CD14-positive monocyte (primary cell): ENCODE data around the gene NME1. TPM values are rescaled to one million over a fixed set of nuclear protein-coding genes. Genes with fewer than 3 reads are reported as not detected.

Source experiments
- DNase-seq, 3 donors: peaks; one replicate each; pipeline ENCODE4 v3.0.0-alpha.2; 2011 to 2022
- H2AFZ ChIP-seq: 2 replicates; pipeline ENCODE4 v1.6.0; 2012; ENCODE audit warnings: mild to moderate bottlenecking, low read depth, low read length, inconsistent platforms; ENCODE audit not compliant: insufficient read depth, poor library complexity, severe bottlenecking
- H3K27ac ChIP-seq, 2 donors: 1 replicate in 1 of 2; 2 replicates in 1 of 2; pipeline ENCODE4 v1.5.1; 2012 to 2013; ENCODE audit warnings: low read length in 2 of 2, control low read depth in 1 of 2, inconsistent platforms in 1 of 2, low read depth in 1 of 2, mild to moderate bottlenecking in 1 of 2
- H3K27me3 ChIP-seq, 2 donors: one replicate each; pipeline versions ENCODE4 v1.6.0 to v1.6.1; 2011 to 2013; ENCODE audit warnings: low read length in 2 of 2; ENCODE audit not compliant: control insufficient read depth in 2 of 2, insufficient read depth in 2 of 2
- H3K36me3 ChIP-seq, 2 donors: replicated peaks in 1 of 2; 1 replicate in 1 of 2; 2 replicates in 1 of 2; pipeline versions ENCODE4 v1.5.1 to v1.6.1; 2012 to 2013; ENCODE audit warnings: low read length in 2 of 2, control low read depth in 1 of 2, inconsistent platforms in 1 of 2, mild to moderate bottlenecking in 1 of 2; ENCODE audit not compliant: insufficient read depth in 2 of 2, control insufficient read depth in 1 of 2
- H3K4me1 ChIP-seq, 2 donors: 1 replicate in 1 of 2; 2 replicates in 1 of 2; pipeline versions ENCODE4 v1.5.1 to v1.6.1; 2012 to 2013; ENCODE audit warnings: low read length in 2 of 2, control low read depth in 1 of 2, inconsistent platforms in 1 of 2, mild to moderate bottlenecking in 1 of 2, moderate library complexity in 1 of 2; ENCODE audit not compliant: insufficient read depth in 2 of 2, control insufficient read depth in 1 of 2
- H3K4me2 ChIP-seq: replicated peaks from 2 replicates; pipeline ENCODE3; 2012; ENCODE audit warnings: low read length, moderate library complexity, mild to moderate bottlenecking; ENCODE audit not compliant: poor library complexity, severe bottlenecking; ENCODE audit errors: extremely low read depth
- H3K4me3 ChIP-seq, 3 experiments: fragments of 200-600 bp in 1 of 3; sonication (generic) in 1 of 3; replicated peaks in 1 of 3; 1 replicate in 2 of 3; 2 replicates in 1 of 3; pipeline ENCODE4 v1.5.1; 2011 to 2013; ENCODE audit warnings: low read length in 3 of 3, mild to moderate bottlenecking in 3 of 3, control low read depth in 2 of 3, low read depth in 2 of 3, inconsistent platforms in 1 of 3, moderate library complexity in 1 of 3
- H3K79me2 ChIP-seq: 2 replicates; pipeline ENCODE4 v1.6.0; 2012; ENCODE audit warnings: mild to moderate bottlenecking, control low read depth, inconsistent platforms, low read length, moderate library complexity; ENCODE audit not compliant: insufficient read depth
- H3K9ac ChIP-seq: 2 replicates; pipeline ENCODE4 v1.6.0; 2017; ENCODE audit warnings: low read length, mild to moderate bottlenecking; ENCODE audit not compliant: insufficient read depth, poor library complexity, severe bottlenecking
- H3K9me3 ChIP-seq, 2 donors: replicated peaks in 1 of 2; 1 replicate in 1 of 2; 2 replicates in 1 of 2; pipeline versions ENCODE4 v1.5.1 to v1.6.1; 2012 to 2013; ENCODE audit warnings: low read length in 2 of 2, control low read depth in 1 of 2; ENCODE audit not compliant: control insufficient read depth in 1 of 2, insufficient read depth in 1 of 2
- H4K20me1 ChIP-seq: 2 replicates; pipeline ENCODE4 v1.6.0; 2012; ENCODE audit warnings: mild to moderate bottlenecking, low read length, control low read depth, moderate library complexity; ENCODE audit not compliant: insufficient read depth
- H3K27ac Mint-ChIP-seq, 7 donors: one replicate each; pipeline ENCODE4 v1.8.0; 2020; ENCODE audit warnings: mild to moderate bottlenecking in 7 of 7, mixed read lengths in 7 of 7, moderate library complexity in 6 of 7, inconsistent platforms in 2 of 7
- H3K27me3 Mint-ChIP-seq, 3 donors: one replicate each; pipeline ENCODE4 v1.8.0; 2021 to 2022; ENCODE audit warnings: low read depth in 3 of 3, mild to moderate bottlenecking in 3 of 3, mixed read lengths in 3 of 3, moderate library complexity in 3 of 3, inconsistent platforms in 1 of 3
- H3K36me3 Mint-ChIP-seq, 2 donors: one replicate each; pipeline ENCODE4 v1.8.0; 2020; ENCODE audit warnings: mixed read lengths in 2 of 2, inconsistent platforms in 1 of 2, mild to moderate bottlenecking in 1 of 2
- H3K4me1 Mint-ChIP-seq: one replicate; pipeline ENCODE4 v1.8.0; 2020; ENCODE audit warnings: mild to moderate bottlenecking, mixed read lengths
- H3K4me3 Mint-ChIP-seq, 2 donors: one replicate each; pipeline ENCODE4 v1.8.0; 2020; ENCODE audit warnings: mild to moderate bottlenecking in 2 of 2, mixed read lengths in 2 of 2, moderate library complexity in 1 of 2
- H3K9me3 Mint-ChIP-seq, 7 donors: one replicate each; pipeline ENCODE4 v1.8.0; 2020 to 2022; ENCODE audit warnings: mixed read lengths in 7 of 7, mild to moderate bottlenecking in 6 of 7, moderate library complexity in 6 of 7, inconsistent platforms in 2 of 7
- WGBS: methylation state at CpG from one replicate; pipeline ENCODE4 v1.1.5; 2013; ENCODE audit warnings: missing lambda C conversion rate; ENCODE audit not compliant: insufficient coverage; 5-methylcytosine and 5-hydroxymethylcytosine counted together
- intact Hi-C, 2 donors: fragments of 100-400 bp; cut with micrococcal nuclease; formaldehyde crosslinking; loops; one replicate each; pipeline versions ENCODE4 v1.15.0 to v1.15.1; 2023
- polyA plus RNA-seq, 3 donors: library from polyadenylated mRNA; depleted of rRNA in 1 of 3; unstranded in 2 of 3; stranded (reverse) in 1 of 3; fragments of 300-500 nt in 2 of 3; fragments of >200 nt in 1 of 3; fragmentation: Illumina TruSeq in 2 of 3; gene quantifications; 1 replicate in 2 of 3; 2 replicates in 1 of 3; pipeline ENCODE4 v1.2.3, GENCODE V29; 2012 to 2021
- TF ChIP-seq, protein P1 (sequence below): fragments of 200-600 bp; IDR thresholded peaks from one replicate; pipeline ENCODE4 v1.8.0; 2022; ENCODE audit warnings: antibody characterized with exemption, mild to moderate bottlenecking

Gene NME1
- polyA plus RNA-seq, 3 donors: 14.8 to 51.4 (median 20.8) TPM

DNA sequence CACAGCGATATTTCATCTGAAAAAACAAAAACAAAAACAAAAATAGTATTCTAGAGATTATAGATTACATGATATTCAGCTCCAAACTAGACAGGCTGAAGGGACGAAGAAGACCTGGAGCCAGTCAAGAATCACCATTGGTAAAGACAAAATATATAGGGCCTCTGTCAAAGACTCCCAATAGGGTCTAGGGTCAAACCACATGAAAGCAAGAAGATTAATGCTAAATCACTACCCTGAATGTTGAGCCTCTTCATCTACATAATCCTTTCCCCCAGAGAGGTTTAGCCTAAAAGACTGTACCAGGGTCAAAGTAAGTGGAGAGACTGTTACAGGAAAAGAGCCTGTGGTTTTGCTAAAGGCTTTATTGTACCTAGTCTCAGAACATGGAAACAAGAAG lies 10.8 kb upstream of the NME1 start:
- H3K4me3 ChIP-seq: no peak overlapping the region
- Mint-ChIP-seq H3K27ac (no peak overlapping the region), H3K9me3 (no peaks in the 10 kb centered on the region), H3K4me1 (peaks cover 1% of the 10 kb centered on the region), H3K27me3 (peaks cover 0 to 3% (median 0%) of the 10 kb centered on the region in 3 donors), H3K4me3 (no peak overlapping the region), H3K36me3 (no peaks in the 10 kb centered on the region)
- no peak overlapping the region for H2AFZ ChIP-seq
- H3K9ac ChIP-seq: no peak overlapping the region
- no peak overlapping the region for H3K4me2 ChIP-seq
- no peaks in the 10 kb centered on the region for H3K27me3 ChIP-seq
- H3K27ac ChIP-seq: no peak overlapping the region
- H3K4me1 ChIP-seq: no peaks in the 10 kb centered on the region
- no peaks in the 10 kb centered on the region for H3K9me3 ChIP-seq
- no peak for DNase-seq
- no CpG with 5 or more reads among the region's 2 CpGs for WGBS
- H4K20me1 ChIP-seq: no peaks in the 10 kb centered on the region
- no peaks in the 10 kb centered on the region for H3K36me3 ChIP-seq
- no peaks in the 10 kb centered on the region for H3K79me2 ChIP-seq
- TF ChIP-seq, protein P1, sequence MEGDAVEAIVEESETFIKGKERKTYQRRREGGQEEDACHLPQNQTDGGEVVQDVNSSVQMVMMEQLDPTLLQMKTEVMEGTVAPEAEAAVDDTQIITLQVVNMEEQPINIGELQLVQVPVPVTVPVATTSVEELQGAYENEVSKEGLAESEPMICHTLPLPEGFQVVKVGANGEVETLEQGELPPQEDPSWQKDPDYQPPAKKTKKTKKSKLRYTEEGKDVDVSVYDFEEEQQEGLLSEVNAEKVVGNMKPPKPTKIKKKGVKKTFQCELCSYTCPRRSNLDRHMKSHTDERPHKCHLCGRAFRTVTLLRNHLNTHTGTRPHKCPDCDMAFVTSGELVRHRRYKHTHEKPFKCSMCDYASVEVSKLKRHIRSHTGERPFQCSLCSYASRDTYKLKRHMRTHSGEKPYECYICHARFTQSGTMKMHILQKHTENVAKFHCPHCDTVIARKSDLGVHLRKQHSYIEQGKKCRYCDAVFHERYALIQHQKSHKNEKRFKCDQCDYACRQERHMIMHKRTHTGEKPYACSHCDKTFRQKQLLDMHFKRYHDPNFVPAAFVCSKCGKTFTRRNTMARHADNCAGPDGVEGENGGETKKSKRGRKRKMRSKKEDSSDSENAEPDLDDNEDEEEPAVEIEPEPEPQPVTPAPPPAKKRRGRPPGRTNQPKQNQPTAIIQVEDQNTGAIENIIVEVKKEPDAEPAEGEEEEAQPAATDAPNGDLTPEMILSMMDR: no peak
- intact Hi-C loops: loop anchor here in 1 of 2 donors (5.0 kb wide), 1 partner anchor 40 kb away; no protein-coding TSS in a partner anchor

DNA sequence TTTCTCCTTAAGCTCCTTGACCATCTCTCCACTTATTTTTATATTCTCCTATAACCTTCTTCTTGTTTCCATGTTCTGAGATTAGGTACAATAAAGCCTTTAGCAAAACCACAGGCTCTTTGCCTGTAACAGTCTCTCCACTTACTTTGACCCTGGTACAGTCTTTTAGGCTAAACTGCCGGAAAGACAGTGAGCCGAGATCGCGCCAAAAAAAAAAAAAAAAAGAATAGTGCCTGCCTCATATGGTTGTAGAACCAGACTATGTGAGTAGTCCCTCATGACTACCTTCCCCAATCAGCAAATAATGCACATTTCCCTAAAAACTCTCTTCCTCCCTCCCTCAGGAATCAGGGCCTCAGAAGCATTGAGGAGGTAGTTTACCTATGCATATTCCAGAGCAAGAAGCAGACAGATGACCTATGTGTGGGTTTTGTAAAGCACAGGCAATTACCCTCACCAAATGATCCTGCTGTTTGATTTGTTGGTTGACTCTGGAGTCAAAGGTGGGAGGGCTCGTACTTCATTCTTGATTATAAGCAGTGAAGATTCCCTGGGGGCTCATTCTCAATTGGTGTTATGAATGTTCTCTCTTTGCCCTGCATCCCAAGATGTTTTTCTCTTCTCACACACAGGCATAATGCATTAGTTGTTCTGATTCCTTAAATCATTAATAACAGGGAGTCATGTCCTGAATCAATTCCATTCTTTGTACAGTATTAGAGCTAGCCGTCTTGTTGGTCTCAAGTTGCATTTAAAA lies 8.9 kb upstream of the NME1 start:
- WGBS: 100% methylated on average over 1 of the region's 6 CpGs
- DNase-seq: no peak
- no peaks in the 10 kb centered on the region for H3K36me3 Mint-ChIP-seq
- Histone ChIP-seq H4K20me1 (no peaks in the 10 kb centered on the region), H3K4me2 (no peak overlapping the region), H3K4me3 (no peak overlapping the region), H3K9me3 (no peaks in the 10 kb centered on the region), H3K27me3 (no peaks in the 10 kb centered on the region), H2AFZ (no peak overlapping the region), H3K9ac (no peak overlapping the region), H3K79me2 (no peaks in the 10 kb centered on the region), H3K4me1 (no peaks in the 10 kb centered on the region), H3K27ac (no peak overlapping the region), H3K36me3 (no peaks in the 10 kb centered on the region)
- H3K4me3 Mint-ChIP-seq: no peak overlapping the region
- H3K4me1 Mint-ChIP-seq: peaks cover 1% of the 10 kb centered on the region
- no peak overlapping the region for H3K27ac Mint-ChIP-seq
- intact Hi-C loops: loop anchor here in 1 of 2 donors (5.0 kb wide), 1 partner anchor 42 kb away; no protein-coding TSS in a partner anchor
- peaks cover 0 to 4% (median 3%) of the 10 kb centered on the region in 3 donors for H3K27me3 Mint-ChIP-seq
- no peaks in the 10 kb centered on the region for H3K9me3 Mint-ChIP-seq
- TF ChIP-seq, protein P1: no peak
